ENCODE results near the gene RPL7L1.

The RPL7L1 gene

GRCh38 chr6:42890311-42891198 lies 11.1 kb downstream of the RPL7L1 start:
- Histone ChIP-seq H3K27ac (ENCODE audit: extremely low read depth, low read depth, low read length) (peak overlapping the region; percentile 94), H3K4me3 (ENCODE audit: low read depth, low read length) (peak overlapping the region; percentile 66), H3K4me1 (ENCODE audit: control insufficient read depth, insufficient read depth, low read length) (no peaks in the 10 kb centered on the region), H3K9me3 (ENCODE audit: control insufficient read depth, insufficient read depth, low read depth, low read length) (no peaks in the 10 kb centered on the region), H3K36me3 (ENCODE audit: control insufficient read depth in 2 of 2, insufficient read depth in 1 of 2, low read length in 2 of 2) (peaks cover 2 to 27% of the 10 kb centered on the region in 2 experiments)
- CTCF ChIA-PET, result interaction anchor here (0.6 to 3.5 kb wide), 7 partner anchors 9 to 320 kb away, joined by 3 to 31 read pairs (median 4); partner anchors contain the start of genes CNPY3 and RPL7L1
- POLR2A ChIA-PET, result interaction anchor here (0.5 to 5.5 kb wide), 28 partner anchors 10 to 739 kb away, joined by 3 to 87 read pairs (median 4); partner anchors contain the start of genes BICRAL, CNPY3, KLC4 and KLHDC3
- TF ChIP-seq ZNF701 (tag by site-specific recombination; IDR thresholded peaks at IDR 0.05) (no peak), ZNF558 (tag by site-specific recombination; IDR thresholded peaks at IDR 0.05) (no peak), GLIS2 (tag by site-specific recombination; IDR thresholded peaks at IDR 0.05) (peak; percentile 93), ZNF555 (tag by site-specific recombination; conservative IDR thresholded peaks at IDR 0.05) (no peak), ZXDB (tag by site-specific recombination; IDR thresholded peaks at IDR 0.05) (peak; percentile 95), PRDM4 (tag by site-specific recombination; IDR thresholded peaks at IDR 0.05) (peak; percentile 43; the same call in 1 of the 2 replicates), ZNF146 (tag by site-specific recombination; IDR thresholded peaks at IDR 0.05) (peak; percentile 25; the same call in 1 of the 2 replicates), ZSCAN4 (tag by site-specific recombination; IDR thresholded peaks at IDR 0.05) (peak; percentile 67), ZNF426 (tag by site-specific recombination; IDR thresholded peaks at IDR 0.05) (no peak), KLF9 (tag by site-specific recombination; IDR thresholded peaks at IDR 0.05; ENCODE audit: low read depth) (peak; percentile 72), ATF2 (tag by site-specific recombination; IDR thresholded peaks at IDR 0.05; ENCODE audit: low read depth) (no peak), ZEB2 (tag by site-specific recombination; IDR thresholded peaks at IDR 0.05) (peak; percentile 98), HIC1 (tag by site-specific recombination; IDR thresholded peaks at IDR 0.05) (peak; percentile 50; the same call in 1 of the 2 replicates), KLF7 (tag by site-specific recombination; IDR thresholded peaks at IDR 0.05; ENCODE audit: borderline replicate concordance) (peak; percentile 14; the same call in 1 of the 2 replicates), KLF1 (tag by site-specific recombination; IDR thresholded peaks at IDR 0.05) (peak; percentile 16; the same call in 1 of the 2 replicates), ZIC2 (tag by site-specific recombination; IDR thresholded peaks at IDR 0.05) (peak; percentile 35; the same call in 1 of the 2 replicates), ZNF629 (tag by site-specific recombination; IDR thresholded peaks at IDR 0.05) (peak; percentile 75), YY1 (tag by site-specific recombination; IDR thresholded peaks at IDR 0.05) (peak; percentile 69), ZNF394 (tag by site-specific recombination; IDR thresholded peaks at IDR 0.05; ENCODE audit: borderline replicate concordance) (peak; percentile 74; the same call in 1 of the 2 replicates), PATZ1 (tag by site-specific recombination; IDR thresholded peaks at IDR 0.05) (peak; percentile 48; the same call in 1 of the 2 replicates), REPIN1 (tag by site-specific recombination; IDR thresholded peaks at IDR 0.05; ENCODE audit: low read depth) (peak; percentile 95), ZNF654 (tag by site-specific recombination; IDR thresholded peaks at IDR 0.05; ENCODE audit: low read depth) (no peak), YY2 (tag by site-specific recombination; IDR thresholded peaks at IDR 0.05) (no peak; the same call in 1 of the 2 replicates), SP2 (tag by site-specific recombination; IDR thresholded peaks at IDR 0.05) (peak; percentile 59), ZNF350 (tag by site-specific recombination; IDR thresholded peaks at IDR 0.05) (no peak), ZNF600 (tag by site-specific recombination; IDR thresholded peaks at IDR 0.05) (peak; percentile 100)
